Stimulated activated CD8-positive, alpha-beta memory T cell treated with anti-CD3 and anti-CD28 coated beads, Interleukin-15, amount 100 ng/mL, for 48 hours (primary cell): ENCODE data around the gene ILK.
A peak's percentile ranks its signal among the peaks of the same experiment; 100 is the strongest.

Experiments
- DNase-seq, 2 donors: peaks; one replicate each; pipeline ENCODE4 v3.0.0-alpha.2; 2020; ENCODE audit warnings: low read depth in 2 of 2

Gene ILK

GRCh38 chr11:6636480-6636879, 32.9 kb downstream of the ILK start:
- no peak for DNase-seq

GRCh38 chr11:6637871-6638270, 34.3 kb downstream of the ILK start:
- DNase-seq = no peak

GRCh38 chr11:6638429-6638828, 34.9 kb downstream of the ILK start:
- no peak for DNase-seq

GRCh38 chr11:6640036-6640984, 36.7 kb downstream of the ILK start:
- no peak for DNase-seq

GRCh38 chr11:6640985-6641701, 37.6 kb downstream of the ILK start:
- DNase-seq = no peak

- DNase-seq = no peak
Measured at GRCh38 chr11:6642957-6643356, 39.4 kb downstream of the ILK start.

GRCh38 chr11:6646071-6646470, 42.5 kb downstream of the ILK start:
- DNase-seq = no peak

GRCh38 chr11:6646576-6646917, 43.0 kb downstream of the ILK start:
- no peak for DNase-seq

GRCh38 chr11:6646918-6647679, 43.5 kb downstream of the ILK start:
- DNase-seq = no peak

GRCh38 chr11:6647836-6648235, 44.3 kb downstream of the ILK start:
- DNase-seq = no peak

GRCh38 chr11:6648501-6648900, 44.9 kb downstream of the ILK start:
- DNase-seq = no peak

GRCh38 chr11:6650104-6650503, 46.5 kb downstream of the ILK start:
- DNase-seq = no peak

GRCh38 chr11:6650980-6651379, 47.4 kb downstream of the ILK start:
- DNase-seq = peak in 1 of 2 donors; percentile 44

- DNase-seq = no peak
Measured at GRCh38 chr11:6652182-6652581, 48.6 kb downstream of the ILK start.

GRCh38 chr11:6653097-6653496, 49.5 kb downstream of the ILK start:
- DNase-seq = no peak

- no peak for DNase-seq
Measured at GRCh38 chr11:6653656-6654055, 50.1 kb downstream of the ILK start.

GRCh38 chr11:6654281-6655019, 50.9 kb downstream of the ILK start:
- no peak for DNase-seq

- no peak for DNase-seq
Measured at GRCh38 chr11:6655020-6655789, 51.6 kb downstream of the ILK start.

- DNase-seq = no peak
Measured at GRCh38 chr11:6655790-6656583, 52.4 kb downstream of the ILK start, which contains the start of gene DCHS1. Gene DCHS1 (minus strand): TSS chr11:6655809. CDS start chr11:6641613, 14,196 bp downstream.

GRCh38 chr11:6656584-6656915, 53.0 kb downstream of the ILK start:
- no peak for DNase-seq
